ENCODE results near the gene TRAF3IP1. TPM values are rescaled to one million over a fixed set of nuclear protein-coding genes. Genes with fewer than 3 reads are reported as not detected.
"Not testable (repeated sequence)": the region's sequence is repeated elsewhere in the genome, so short reads cannot be mapped to it uniquely, and the experiment has no call there.

The TRAF3IP1 gene
- total RNA-seq, 1 experiment from 2014 or later, result 3.8 TPM

DNA sequence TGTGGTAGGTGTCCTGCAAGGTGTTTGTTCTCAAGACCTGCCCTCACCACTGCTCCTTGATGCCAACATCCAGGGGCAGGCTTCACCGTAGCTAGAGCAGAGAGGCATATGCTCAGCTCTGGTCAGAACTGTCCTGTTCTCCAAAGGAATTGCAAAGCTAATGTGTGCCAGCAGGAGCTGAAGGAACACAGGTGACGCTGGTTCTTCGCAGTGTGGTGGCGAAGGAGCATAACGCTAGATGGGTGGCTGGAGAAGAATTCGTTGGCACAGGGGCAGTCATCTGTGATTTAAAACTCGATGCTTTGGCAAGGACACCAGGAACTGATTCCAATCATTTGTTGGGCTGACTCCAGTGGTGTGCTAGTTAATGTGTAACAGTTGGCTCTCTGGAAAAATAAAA lies 20.5 kb upstream of the TRAF3IP1 start:
- H3K27me3 ChIP-seq, result no peaks in the 10 kb centered on the region
- H3K9me3 ChIP-seq, result no peaks in the 10 kb centered on the region
- no peak for DNase-seq
- no peaks in the 10 kb centered on the region for H3K36me3 ChIP-seq
- H3K4me3 ChIP-seq, result no peak overlapping the region

DNA sequence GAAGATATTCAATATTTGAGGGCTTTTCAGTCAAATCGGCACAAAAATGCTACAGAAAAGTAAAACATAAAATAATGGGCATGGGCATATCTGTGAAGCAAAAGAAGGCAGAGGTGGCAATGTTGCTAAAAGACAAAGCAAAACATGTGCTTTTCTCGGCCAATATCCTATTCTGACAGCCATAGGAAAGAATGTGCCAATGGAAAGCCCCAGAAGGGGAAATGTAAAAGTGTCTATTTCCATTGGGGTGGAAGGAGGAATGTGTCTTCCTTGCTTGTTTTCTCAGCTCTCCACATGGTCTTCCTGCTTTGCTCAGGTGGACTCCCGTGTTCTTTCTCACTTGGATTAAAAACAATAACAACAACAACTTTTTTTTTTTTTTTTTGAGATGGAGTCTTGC lies 18.2 kb upstream of the TRAF3IP1 start:
- no peaks in the 10 kb centered on the region for H3K27me3 ChIP-seq
- no peaks in the 10 kb centered on the region for H3K9me3 ChIP-seq
- no peak for DNase-seq
- no peaks in the 10 kb centered on the region for H3K36me3 ChIP-seq
- no peak overlapping the region for H3K4me3 ChIP-seq

DNA sequence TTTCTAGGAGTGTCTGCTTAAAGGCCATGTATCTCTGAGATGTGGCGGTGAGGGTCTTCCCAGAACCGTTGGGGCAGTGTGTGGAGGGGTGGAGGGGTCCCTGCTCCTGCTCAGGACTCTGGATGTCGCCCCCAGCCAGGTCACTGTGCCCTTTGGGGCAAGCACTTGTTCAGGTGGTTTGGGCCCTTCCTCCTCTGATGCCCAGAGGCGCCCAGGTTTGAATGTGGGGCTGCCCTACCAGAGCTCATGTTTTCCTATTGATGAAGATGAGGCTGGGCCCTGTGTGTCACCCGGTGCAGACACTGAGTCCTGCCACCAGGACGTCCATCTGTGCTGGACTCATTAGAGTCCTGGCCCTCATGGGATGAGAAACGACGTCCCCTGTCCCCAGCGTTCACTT lies 17.6 kb upstream of the TRAF3IP1 start:
- Histone ChIP-seq H3K36me3 (no peaks in the 10 kb centered on the region), H3K4me3 (no peak overlapping the region), H3K9me3 (no peaks in the 10 kb centered on the region), H3K27me3 (no peaks in the 10 kb centered on the region)
- no peak for DNase-seq

DNA sequence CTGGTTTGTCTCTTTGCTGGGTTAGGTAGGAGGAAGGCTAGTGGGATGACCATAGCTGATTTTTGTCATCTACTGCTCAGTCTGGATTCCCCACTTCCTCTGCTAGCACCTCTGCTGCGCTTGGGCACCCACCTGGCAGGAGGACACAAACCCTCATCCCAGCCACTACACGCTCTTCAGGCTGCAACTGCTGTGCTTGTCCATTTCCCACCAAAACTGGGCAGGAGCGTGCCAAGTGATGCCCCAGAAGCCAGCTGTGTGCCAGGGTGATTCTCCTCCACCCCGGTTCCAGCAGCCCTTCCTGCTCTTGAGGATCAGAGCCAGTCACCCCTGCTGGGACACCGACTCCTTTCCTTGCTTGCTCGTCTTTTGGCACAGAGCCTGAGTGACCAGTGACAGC lies 16.2 kb upstream of the TRAF3IP1 start:
- Histone ChIP-seq H3K27me3 (no peaks in the 10 kb centered on the region), H3K36me3 (no peaks in the 10 kb centered on the region), H3K4me3 (no peak overlapping the region), H3K9me3 (no peaks in the 10 kb centered on the region)
- no peak for DNase-seq

DNA sequence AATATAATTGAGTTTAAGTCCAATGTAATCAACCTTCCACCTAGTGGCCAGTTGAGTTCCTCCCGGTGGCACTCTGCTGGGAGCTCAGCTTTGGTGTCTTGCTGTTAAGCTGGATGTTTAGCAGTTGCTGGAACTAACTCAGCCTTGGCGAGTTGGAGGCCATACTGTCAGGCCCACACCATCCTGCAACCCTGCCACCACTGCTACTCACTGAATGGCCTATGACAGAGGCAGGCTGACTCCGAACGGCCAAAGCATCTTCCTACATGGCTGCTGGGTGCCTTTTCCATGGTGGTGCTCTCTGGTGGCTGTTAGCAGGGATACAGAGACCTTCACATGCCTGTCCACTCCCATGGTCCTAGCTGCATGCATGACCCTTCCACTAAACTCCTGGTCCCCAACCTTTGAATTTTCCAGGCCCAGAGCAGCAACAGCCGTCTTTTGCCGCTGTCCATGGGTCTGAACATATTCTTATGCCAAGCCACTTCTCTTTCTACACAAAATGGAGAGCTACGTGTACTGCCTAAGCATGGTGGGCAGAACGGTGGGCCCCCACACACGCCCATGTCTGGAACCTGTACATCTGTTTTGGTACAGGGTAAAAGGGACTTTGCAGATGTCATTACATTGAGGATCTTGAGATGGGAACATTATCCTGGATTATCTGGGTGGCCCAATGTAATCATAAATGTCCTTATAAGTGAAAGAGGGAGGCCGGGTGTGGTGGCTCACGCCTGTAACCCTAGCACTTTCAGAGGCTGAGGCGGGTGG lies 15.0 kb upstream of the TRAF3IP1 start:
- DNase-seq, result no peak
- no peaks in the 10 kb centered on the region for H3K27me3 ChIP-seq
- no peak overlapping the region for H3K4me3 ChIP-seq
- H3K9me3 ChIP-seq, result no peaks in the 10 kb centered on the region
- no peaks in the 10 kb centered on the region for H3K36me3 ChIP-seq

DNA sequence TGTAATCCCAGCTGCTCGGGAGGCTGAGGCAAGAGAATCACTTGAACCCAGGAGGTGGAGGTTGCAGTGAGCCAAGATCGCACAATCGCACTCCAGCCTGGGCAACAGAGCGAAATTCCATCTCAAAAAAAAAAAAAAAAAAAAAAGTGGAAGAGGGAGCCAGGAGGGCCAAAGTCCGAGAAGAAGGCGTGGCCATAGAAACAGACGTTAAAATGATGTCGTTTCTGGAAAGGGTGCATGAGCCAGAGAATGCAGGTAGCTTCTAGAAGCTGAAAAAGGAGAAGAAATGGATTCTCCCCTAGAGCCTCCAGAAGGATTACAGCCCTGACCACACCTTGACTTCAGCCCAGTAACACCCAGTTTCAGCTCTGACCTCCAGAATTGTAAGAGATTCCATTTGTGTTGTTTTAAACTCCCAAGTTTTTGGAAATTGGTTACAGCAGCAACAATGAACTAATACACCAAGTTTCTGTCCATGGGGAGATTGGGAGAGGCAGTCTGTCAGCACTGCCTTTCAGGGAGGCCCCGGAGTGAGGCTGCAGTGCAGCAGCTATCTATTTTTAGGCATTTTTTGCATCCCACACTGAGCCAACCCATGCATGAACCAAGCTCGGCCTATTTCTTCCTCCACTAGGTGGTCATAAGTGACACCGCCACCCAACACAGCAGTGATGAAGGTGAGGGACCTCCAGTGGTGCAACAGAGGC lies 14.2 kb upstream of the TRAF3IP1 start:
- DNase-seq, result no peak
- Histone ChIP-seq H3K27me3 (no peaks in the 10 kb centered on the region), H3K4me3 (no peak overlapping the region), H3K9me3 (no peaks in the 10 kb centered on the region), H3K36me3 (no peaks in the 10 kb centered on the region)

DNA sequence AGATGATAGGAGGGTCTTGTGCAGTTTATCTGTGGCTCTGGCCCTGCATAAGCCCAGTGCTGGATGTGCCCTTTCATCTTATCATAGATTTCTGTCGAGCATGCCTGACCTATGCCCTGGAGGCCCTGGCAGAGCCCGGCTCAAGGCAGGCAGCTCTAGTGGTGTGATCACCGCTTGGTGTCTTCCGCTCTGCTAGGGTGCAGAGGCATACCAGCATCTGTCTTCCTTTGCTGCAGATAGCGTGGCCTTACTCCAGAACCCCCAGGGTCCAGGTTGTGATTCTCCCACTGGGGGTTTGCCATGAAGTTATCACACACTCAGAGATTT lies 13.7 kb upstream of the TRAF3IP1 start:
- no peaks in the 10 kb centered on the region for H3K36me3 ChIP-seq
- no peak overlapping the region for H3K4me3 ChIP-seq
- no peaks in the 10 kb centered on the region for H3K9me3 ChIP-seq
- no peaks in the 10 kb centered on the region for H3K27me3 ChIP-seq
- DNase-seq, result no peak

DNA sequence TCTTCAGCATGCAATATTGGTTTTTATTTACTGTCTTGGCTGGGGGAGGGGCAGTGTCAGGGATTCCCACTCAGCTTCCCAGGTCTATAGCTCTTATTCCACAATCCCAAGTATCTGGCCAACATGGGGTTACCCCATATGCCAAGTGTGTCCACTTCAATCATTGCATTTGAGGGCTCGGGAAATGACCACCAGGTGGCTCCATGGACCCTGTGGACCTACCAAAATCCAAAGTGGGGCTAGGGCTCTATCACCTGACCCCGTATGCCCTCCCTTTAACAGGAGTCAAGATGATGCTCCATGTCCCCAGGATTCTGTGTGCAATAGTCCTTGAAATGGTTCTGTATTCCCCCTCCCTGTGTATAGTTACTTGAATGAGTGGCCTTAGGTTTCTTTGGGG lies 12.1 kb upstream of the TRAF3IP1 start:
- DNase-seq, result no peak
- H3K9me3 ChIP-seq, result no peaks in the 10 kb centered on the region
- H3K4me3 ChIP-seq, result no peak overlapping the region
- no peaks in the 10 kb centered on the region for H3K27me3 ChIP-seq
- H3K36me3 ChIP-seq, result no peaks in the 10 kb centered on the region

DNA sequence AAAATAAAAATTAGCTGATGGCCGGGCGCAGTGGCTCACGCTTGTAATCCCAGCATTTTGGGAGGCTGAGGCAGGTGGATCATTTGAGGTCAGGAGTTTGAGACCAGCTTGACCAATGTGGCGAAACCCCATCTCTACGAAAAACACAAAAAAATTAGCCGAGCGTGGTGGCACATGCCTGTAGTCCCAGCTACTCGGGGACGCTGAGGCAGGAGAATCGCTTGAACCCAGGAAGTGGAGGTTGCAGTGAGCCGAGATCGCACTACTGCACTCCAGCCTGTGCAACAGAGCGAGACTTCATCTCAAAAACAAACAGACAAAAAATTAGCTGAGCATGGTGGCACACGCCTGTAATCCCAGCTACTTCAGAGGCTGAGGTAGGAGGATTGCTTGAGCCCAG lies 9.6 kb upstream of the TRAF3IP1 start:
- H3K4me3 ChIP-seq, H3K36me3 ChIP-seq, H3K9me3 ChIP-seq, DNase-seq, H3K27me3 ChIP-seq: not testable (repeated sequence)

DNA sequence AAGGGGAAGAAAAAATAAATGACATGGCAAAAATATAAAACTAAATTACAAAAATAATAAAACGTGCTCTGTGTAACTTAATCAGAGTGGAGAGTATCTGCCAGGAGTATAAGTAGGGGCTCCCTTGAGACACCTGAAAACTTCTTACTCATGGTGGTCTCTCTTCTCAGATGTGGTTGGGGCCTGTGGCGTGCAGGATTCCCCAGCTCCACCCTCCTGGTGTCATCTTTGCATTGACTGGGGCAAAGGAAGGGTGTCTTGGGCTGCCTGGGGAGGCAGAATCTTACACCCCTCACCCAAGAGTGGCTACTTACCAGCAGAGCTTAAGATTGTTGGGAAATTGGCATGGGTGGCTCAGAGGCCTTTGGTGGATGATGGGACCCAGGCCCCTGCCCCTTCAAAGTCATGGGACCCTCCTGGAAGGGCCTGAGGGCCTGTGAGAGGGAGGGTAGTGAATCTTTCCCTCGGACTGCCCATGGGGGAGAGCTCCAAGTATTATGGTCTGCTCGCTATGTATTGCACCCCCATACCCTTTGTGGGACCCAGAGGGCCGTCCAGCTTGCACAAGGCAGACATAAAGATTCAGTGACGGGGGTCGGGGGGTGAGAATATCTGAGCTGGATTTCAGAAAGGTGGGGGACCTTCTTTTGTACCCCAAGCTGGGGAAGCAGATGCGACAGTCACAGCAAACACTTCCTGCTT lies 6.9 kb upstream of the TRAF3IP1 start:
- no peak for DNase-seq
- peaks cover 6% of the 10 kb centered on the region for H3K9me3 ChIP-seq
- no peaks in the 10 kb centered on the region for H3K27me3 ChIP-seq
- no peak overlapping the region for H3K4me3 ChIP-seq
- no peaks in the 10 kb centered on the region for H3K36me3 ChIP-seq

DNA sequence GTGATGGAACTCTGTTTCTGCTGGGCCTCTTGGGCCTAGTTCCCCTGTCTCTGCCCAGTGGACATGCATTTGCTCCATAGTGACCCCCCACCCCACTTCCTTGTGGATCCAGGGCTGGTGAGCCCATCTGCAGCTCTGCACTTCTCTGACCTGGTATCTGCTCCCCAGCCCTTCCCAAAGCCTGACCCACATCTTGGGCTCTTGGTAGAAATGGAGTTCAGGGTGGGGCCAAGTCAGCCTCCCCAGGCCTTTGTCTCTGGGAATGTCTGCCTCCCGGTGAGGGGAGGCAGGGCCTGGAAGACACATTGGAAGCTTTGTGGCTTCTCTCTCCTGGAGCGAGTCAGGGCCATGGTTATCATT lies 6.3 kb upstream of the TRAF3IP1 start:
- no peak for DNase-seq
- H3K9me3 ChIP-seq, result peaks cover 6% of the 10 kb centered on the region
- H3K36me3 ChIP-seq, result no peaks in the 10 kb centered on the region
- no peak overlapping the region for H3K4me3 ChIP-seq
- no peaks in the 10 kb centered on the region for H3K27me3 ChIP-seq

DNA sequence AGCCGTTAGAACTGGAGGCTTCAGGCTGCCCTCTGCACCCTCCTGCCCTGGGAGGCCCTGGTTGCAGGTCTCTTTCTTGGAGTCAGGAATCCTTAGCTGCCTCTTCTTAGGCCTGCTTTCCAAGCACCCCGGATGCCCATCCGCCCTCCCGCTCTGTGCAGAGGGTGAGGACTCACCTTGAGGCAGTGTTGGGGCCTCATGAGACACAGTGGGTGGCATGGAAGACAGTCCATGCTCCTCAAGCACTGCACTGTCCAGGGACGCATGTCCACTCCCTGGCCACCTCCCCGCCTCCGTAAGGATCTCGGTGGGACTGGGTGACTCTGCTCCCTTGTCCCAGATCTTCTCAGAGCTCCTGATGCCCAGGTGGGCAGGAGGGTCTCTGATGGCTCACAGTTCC lies 5.7 kb upstream of the TRAF3IP1 start:
- Histone ChIP-seq H3K36me3 (no peaks in the 10 kb centered on the region), H3K4me3 (no peak overlapping the region), H3K27me3 (no peaks in the 10 kb centered on the region), H3K9me3 (peaks cover 6% of the 10 kb centered on the region)
- DNase-seq, result no peak

DNA sequence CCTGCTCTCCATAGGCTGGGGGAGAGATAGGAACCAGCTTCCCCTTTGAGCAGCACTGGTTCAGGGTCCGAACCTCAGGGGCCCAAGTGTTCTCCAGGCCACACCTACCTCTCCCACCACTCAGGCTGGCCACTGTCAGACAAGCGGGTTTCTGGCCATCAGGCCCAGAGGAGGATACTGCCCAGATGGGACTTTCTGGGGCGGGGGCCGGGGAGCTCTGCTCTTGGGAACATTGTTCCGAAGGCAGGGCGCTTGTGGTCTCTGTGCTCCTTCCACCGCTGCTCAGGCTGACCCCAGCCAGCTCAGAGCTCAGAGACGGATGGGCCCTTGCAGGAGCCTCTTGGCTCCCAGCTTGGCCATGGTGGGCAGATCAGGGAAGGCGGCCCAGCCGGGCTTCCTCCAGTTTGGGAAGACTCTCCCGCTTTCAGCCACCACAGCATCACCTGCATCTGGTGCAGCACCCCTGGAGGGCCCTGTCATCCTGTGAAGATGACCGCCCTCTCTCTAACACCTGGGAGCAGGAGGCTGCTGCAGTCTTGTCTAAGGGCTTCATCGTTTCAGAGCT lies 5.2 kb upstream of the TRAF3IP1 start:
- no peak for DNase-seq
- no peaks in the 10 kb centered on the region for H3K27me3 ChIP-seq
- H3K36me3 ChIP-seq, result no peaks in the 10 kb centered on the region
- H3K4me3 ChIP-seq, result no peak overlapping the region
- H3K9me3 ChIP-seq, result peaks cover 6% of the 10 kb centered on the region

DNA sequence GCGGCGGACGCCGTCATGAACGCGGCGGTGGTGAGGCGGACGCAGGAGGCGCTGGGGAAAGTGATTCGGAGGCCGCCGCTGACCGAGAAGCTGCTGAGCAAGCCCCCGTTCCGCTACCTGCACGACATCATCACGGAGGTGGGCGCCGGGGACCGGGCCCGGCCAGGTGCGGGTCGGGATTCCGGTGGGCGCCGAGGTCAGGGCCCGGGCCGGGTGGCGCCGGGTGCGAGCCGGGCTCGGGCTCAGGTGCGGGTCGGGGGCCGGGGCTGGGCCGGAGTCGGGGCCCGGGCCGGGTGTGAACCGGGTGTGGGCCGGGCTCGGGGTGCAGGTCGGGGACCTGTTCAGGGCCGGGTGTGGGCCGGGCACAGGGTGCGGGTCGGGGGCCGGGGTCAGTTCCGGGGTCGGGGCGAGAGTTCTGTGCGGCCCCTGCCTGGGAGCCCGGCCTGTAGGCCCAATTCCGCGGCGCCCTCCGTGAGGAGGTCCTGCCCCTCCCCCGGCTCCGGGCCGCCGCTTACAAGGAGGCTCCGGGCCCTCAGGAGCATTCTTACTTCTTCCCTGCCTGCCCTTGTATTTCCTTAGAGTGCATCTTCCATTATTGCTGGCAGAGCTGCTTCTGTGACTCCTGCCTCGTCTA lies 447 bp downstream of the TRAF3IP1 start:
- H3K9me3 ChIP-seq, result peaks cover 6% of the 10 kb centered on the region
- no peaks in the 10 kb centered on the region for H3K27me3 ChIP-seq
- no peaks in the 10 kb centered on the region for H3K36me3 ChIP-seq
- H3K4me3 ChIP-seq, result peak overlapping the region; percentile 57
- peak; percentile 18 for DNase-seq

DNA sequence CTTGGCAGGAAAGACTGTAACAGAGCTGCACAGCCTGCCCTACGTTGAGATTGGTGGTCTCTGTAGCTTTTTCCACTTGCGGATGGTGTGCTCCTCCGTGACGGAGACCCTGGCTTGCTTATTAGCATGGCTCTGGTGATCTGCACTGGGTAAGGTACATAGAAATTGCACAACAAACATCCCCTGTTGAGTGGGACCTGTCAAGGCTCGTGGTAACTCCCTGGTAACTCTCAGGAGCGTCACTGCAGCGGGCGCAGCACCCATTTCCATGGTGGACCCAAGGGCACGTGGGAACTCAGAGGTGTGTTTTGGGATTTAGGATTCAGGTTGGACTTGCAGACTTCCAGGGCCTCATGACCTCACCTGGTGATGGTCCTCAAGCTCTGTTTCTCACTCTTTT lies 1.1 kb downstream of the TRAF3IP1 start:
- H3K27me3 ChIP-seq, result no peaks in the 10 kb centered on the region
- peak overlapping the region; percentile 57 for H3K4me3 ChIP-seq
- H3K36me3 ChIP-seq, result no peaks in the 10 kb centered on the region
- DNase-seq, result no peak
- peaks cover 6% of the 10 kb centered on the region for H3K9me3 ChIP-seq

DNA sequence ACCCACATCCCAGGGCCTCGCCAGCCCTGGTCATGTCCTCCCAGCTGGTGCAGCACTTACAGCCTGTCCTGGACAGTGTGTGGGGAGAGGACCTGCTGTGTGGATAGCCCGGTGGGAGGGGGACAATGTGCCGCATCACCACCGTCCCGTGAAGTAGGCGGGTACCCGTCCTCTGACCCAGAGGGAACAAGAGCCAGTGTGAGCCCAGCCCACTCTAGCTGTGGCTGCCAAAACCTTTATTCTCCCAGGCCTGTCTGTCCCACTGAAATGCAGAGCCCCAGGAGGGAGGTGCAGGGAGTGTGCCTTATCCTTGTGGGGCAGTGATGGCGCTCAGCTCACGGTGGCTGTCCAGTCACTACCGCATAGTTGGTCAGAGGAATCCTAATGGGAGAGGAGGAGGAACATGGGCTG lies 1.7 kb downstream of the TRAF3IP1 start:
- Histone ChIP-seq H3K4me3 (no peak overlapping the region), H3K36me3 (no peaks in the 10 kb centered on the region), H3K9me3 (peaks cover 6% of the 10 kb centered on the region), H3K27me3 (no peaks in the 10 kb centered on the region)
- no peak for DNase-seq

DNA sequence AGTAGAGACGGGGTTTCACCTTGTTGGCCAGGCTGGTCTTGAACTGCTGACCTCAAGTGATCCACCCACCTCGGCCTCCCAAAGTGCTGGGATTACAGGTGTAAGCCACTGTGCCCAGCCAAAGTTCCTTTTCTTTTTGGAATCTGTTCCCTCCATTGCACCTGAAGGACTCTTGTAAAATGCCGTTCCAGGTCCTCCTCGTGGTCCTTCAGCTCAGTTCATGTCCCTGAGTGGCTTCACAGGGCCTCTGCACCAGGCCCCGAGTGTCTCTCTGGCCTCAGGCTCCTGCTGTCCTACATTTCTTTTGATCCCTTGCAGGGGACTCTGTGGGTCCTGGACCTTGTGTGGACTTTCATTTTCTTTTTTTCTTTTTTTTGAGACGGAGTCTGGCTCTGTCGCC lies 3.9 kb downstream of the TRAF3IP1 start:
- H3K27me3 ChIP-seq, DNase-seq, H3K9me3 ChIP-seq, H3K4me3 ChIP-seq: not testable (repeated sequence)
- H3K36me3 ChIP-seq, result peaks cover 16% of the 10 kb centered on the region

All from MG63 (cell line).